Karpas-422 (cell line): ENCODE results near the gene ZNF136. TPM values are rescaled to one million over a fixed set of nuclear protein-coding genes. Genes with fewer than 3 reads are reported as not detected.

Source experiments
- DNase-seq: peaks from one replicate; pipeline ENCODE4 v3.0.0-alpha.2; 2015
- H2AFZ ChIP-seq: fragments of 200-600 bp; sonication (generic); 2 replicates; pipeline ENCODE4 v1.6.1; 2014; ENCODE audit warnings: antibody characterized with exemption, low read length, mixed read lengths
- H3K27ac ChIP-seq: fragments of 200-600 bp; sonication (generic); 2 replicates; pipeline ENCODE4 v1.5.1; 2014; ENCODE audit warnings: mild to moderate bottlenecking, low read length, moderate library complexity
- H3K27me3 ChIP-seq: fragments of 200-600 bp; sonication (generic); 2 replicates; pipeline ENCODE4 v1.6.1; 2014; ENCODE audit warnings: low read length, mixed read lengths
- H3K36me3 ChIP-seq: fragments of 200-600 bp; sonication (generic); 2 replicates; pipeline ENCODE4 v1.6.1; 2014; ENCODE audit warnings: low read length, mixed read lengths; ENCODE audit not compliant: insufficient read depth
- H3K4me1 ChIP-seq: fragments of 200-600 bp; sonication (generic); 2 replicates; pipeline ENCODE4 v1.6.1; 2014; ENCODE audit warnings: mild to moderate bottlenecking, low read length, mixed read lengths
- H3K4me2 ChIP-seq: fragments of 200-600 bp; sonication (generic); 2 replicates; pipeline ENCODE4 v1.6.1; 2014; ENCODE audit warnings: low read length, low read depth, mild to moderate bottlenecking; ENCODE audit not compliant: poor library complexity, severe bottlenecking
- H3K4me3 ChIP-seq: fragments of 200-600 bp; sonication (generic); 2 replicates; pipeline ENCODE4 v1.5.1; 2014; ENCODE audit warnings: mild to moderate bottlenecking, antibody characterized with exemption, low read length, mixed read lengths
- H3K79me2 ChIP-seq: fragments of 200-600 bp; sonication (generic); 2 replicates; pipeline ENCODE4 v1.6.1; 2014; ENCODE audit warnings: mild to moderate bottlenecking, low read length, mixed read lengths
- H3K9ac ChIP-seq: fragments of 200-600 bp; sonication (generic); 2 replicates; pipeline ENCODE4 v1.6.0; 2014; ENCODE audit warnings: low read length
- H3K9me2 ChIP-seq: fragments of 200-600 bp; sonication (generic), shearing (Covaris generic); replicated peaks from 2 replicates; pipeline ENCODE4 v1.6.0; 2014; ENCODE audit warnings: mild to moderate bottlenecking, low read length, moderate library complexity; ENCODE audit not compliant: insufficient read depth
- H3K9me3 ChIP-seq: fragments of 300-700, 200-600 bp; sonication (generic); 2 replicates; pipeline ENCODE4 v1.6.1; 2014; ENCODE audit warnings: low read length, mixed read lengths
- H4K20me1 ChIP-seq: fragments of 200-600 bp; sonication (generic); 2 replicates; pipeline ENCODE4 v1.6.1; 2014; ENCODE audit warnings: mild to moderate bottlenecking, antibody characterized with exemption, low read length, low read depth; ENCODE audit not compliant: insufficient read depth
- total RNA-seq: library from RNA; depleted of rRNA; stranded (reverse); fragments of >200 nt; shearing (Covaris generic); gene quantifications from 2 replicates; pipeline ENCODE4 v1.2.3, GENCODE V29; 2014; ENCODE audit warnings: low replicate concordance; rRNA removed

ZNF136 gene
- total RNA-seq, 1 experiment from 2014 or later, result 10.1 TPM

- Histone ChIP-seq H4K20me1 (no peaks in the 10 kb centered on the region), H2AFZ (no peak overlapping the region), H3K4me2 (no peak overlapping the region), H3K9ac (no peak overlapping the region), H3K4me1 (no peaks in the 10 kb centered on the region), H3K79me2 (no peaks in the 10 kb centered on the region), H3K9me3 (no peaks in the 10 kb centered on the region), H3K27ac (no peak overlapping the region), H3K4me3 (no peak overlapping the region), H3K9me2 (no peaks in the 10 kb centered on the region), H3K36me3 (peaks cover 21% of the 10 kb centered on the region), H3K27me3 (no peaks in the 10 kb centered on the region)
- no peak for DNase-seq
These were observed 70.1 kb downstream of the ZNF136 start for GRCh38 chr19:12232961-12233360.

- H3K27ac ChIP-seq, result no peak overlapping the region
- H3K36me3 ChIP-seq, result peaks cover 15% of the 10 kb centered on the region
- H3K4me2 ChIP-seq, result no peak overlapping the region
- no peak overlapping the region for H3K4me3 ChIP-seq
- no peaks in the 10 kb centered on the region for H3K27me3 ChIP-seq
- no peak overlapping the region for H3K9ac ChIP-seq
- DNase-seq, result no peak
- no peaks in the 10 kb centered on the region for H3K4me1 ChIP-seq
- no peaks in the 10 kb centered on the region; the same call in 1 of the 2 replicates for H3K9me3 ChIP-seq
- H3K9me2 ChIP-seq, result no peaks in the 10 kb centered on the region
- no peak overlapping the region for H2AFZ ChIP-seq
- H3K79me2 ChIP-seq, result no peaks in the 10 kb centered on the region
- no peaks in the 10 kb centered on the region for H4K20me1 ChIP-seq
These were observed 74.4 kb downstream of the ZNF136 start for GRCh38 chr19:12237143-12237839.

Other genes with a start within 250 kb of the ZNF136 start
- 15.8 and 29.9 TPM in 2 replicates for gene ZNF700, start 238.0 kb upstream of the ZNF136 start, total RNA-seq
- gene ZNF763, start 198.1 kb upstream of the ZNF136 start, total RNA-seq, result 3.2 and 9.2 TPM in 2 replicates
- gene ZNF433, start 127.4 kb upstream of the ZNF136 start, total RNA-seq, result 4.4 and 6.0 TPM in 2 replicates
- gene ZNF878, start 110.1 kb upstream of the ZNF136 start, total RNA-seq, result 0.71 and 0.79 TPM in 2 replicates
- 7.0 and 11.7 TPM in 2 replicates for gene ZNF844, start 98.4 kb upstream of the ZNF136 start, total RNA-seq
- 6.2 and 10.0 TPM in 2 replicates for gene ZNF20, start 22.7 kb upstream of the ZNF136 start, total RNA-seq
- gene ZNF625, start 6.4 kb upstream of the ZNF136 start, total RNA-seq, result 3.9 and 9.7 TPM in 2 replicates
- gene ZNF44, start 131.8 kb downstream of the ZNF136 start, total RNA-seq, result 12.6 and 14.1 TPM in 2 replicates
- 4.7 and 6.2 TPM in 2 replicates for gene ZNF563, start 170.5 kb downstream of the ZNF136 start, total RNA-seq
- gene ZNF442, start 202.6 kb downstream of the ZNF136 start, total RNA-seq, result 2.1 and 6.3 TPM in 2 replicates
- gene ZNF799, start 238.2 kb downstream of the ZNF136 start, total RNA-seq, result 5.1 TPM in 2 replicates